GM12892 (cell line): Measurements from ENCODE around the gene TTC17.

Experiments
- POLR2A ChIP-seq: IDR thresholded peaks from 2 replicates; pipeline ENCODE4 v1.6.1; 2011; ENCODE audit warnings: low read depth, low read length, control low read depth
- POLR2AphosphoS5 ChIP-seq: IDR thresholded peaks from 2 replicates; pipeline ENCODE4 v1.6.1; 2011; ENCODE audit warnings: low read depth, low read length, control low read depth
- TAF1 ChIP-seq: IDR thresholded peaks from 2 replicates; pipeline ENCODE4 v1.6.1; 2011; ENCODE audit warnings: low read depth, mild to moderate bottlenecking, control low read depth, low read length, borderline replicate concordance

GRCh38 chr11:43508511-43508918 lies 149.8 kb downstream of the TTC17 start:
- TF ChIP-seq POLR2A (no peak), POLR2AphosphoS5 (no peak), TAF1 (no peak)
